ENCODE results near the gene EFR3B. TPM values are rescaled to one million over a fixed set of nuclear protein-coding genes. Genes with fewer than 3 reads are reported as not detected.

EFR3B gene
- total RNA-seq, 1 donor from 2014 or later: 0.30 TPM

- no peak for ATAC-seq
- no peak for DNase-seq (ENCODE audit: low spot score)
Measured at GRCh38 chr2:25068217-25068616, 26.3 kb downstream of the EFR3B start.

- no peak for ATAC-seq
- no peak for DNase-seq (ENCODE audit: low spot score)
Measured at GRCh38 chr2:25071966-25072365, 30.1 kb downstream of the EFR3B start.

- ATAC-seq: no peak
Measured at GRCh38 chr2:25072606-25073005, 30.7 kb downstream of the EFR3B start.

GRCh38 chr2:25073025-25073424 is 31.1 kb downstream of the EFR3B start:
- DNase-seq (ENCODE audit: low spot score) (no peak), ATAC-seq (no peak)

More at GRCh38 chr2:25072606-25073005, 30.7 kb downstream of the EFR3B start:
- DNase-seq (ENCODE audit: low spot score): no peak

- DNase-seq (ENCODE audit: low spot score) (no peak), ATAC-seq (no peak)
Measured at GRCh38 chr2:25073914-25074313, 32.0 kb downstream of the EFR3B start.

GRCh38 chr2:25074826-25075225 is 33.0 kb downstream of the EFR3B start:
- DNase-seq (ENCODE audit: low spot score) (no peak), ATAC-seq (no peak)

- DNase-seq (ENCODE audit: low spot score) (no peak), ATAC-seq (no peak)
Measured at GRCh38 chr2:25076749-25077148, 34.9 kb downstream of the EFR3B start.

- DNase-seq (ENCODE audit: low spot score) (no peak), ATAC-seq (no peak)
Measured at GRCh38 chr2:25077789-25078169, 35.9 kb downstream of the EFR3B start.

- ATAC-seq (peak; percentile 37), DNase-seq (ENCODE audit: low spot score) (no peak)
Measured at GRCh38 chr2:25078170-25079049, 36.5 kb downstream of the EFR3B start.

- DNase-seq (ENCODE audit: low spot score): no peak
- ATAC-seq: no peak
Measured at GRCh38 chr2:25079050-25079635, 37.3 kb downstream of the EFR3B start.

GRCh38 chr2:25081237-25081790 is 39.4 kb downstream of the EFR3B start:
- ATAC-seq: no peak
- DNase-seq (ENCODE audit: low spot score): no peak

- ATAC-seq (peak; percentile 48), DNase-seq (ENCODE audit: low spot score) (no peak)
Measured at GRCh38 chr2:25082002-25082622, 40.2 kb downstream of the EFR3B start.

- ATAC-seq (no peak), DNase-seq (ENCODE audit: low spot score) (no peak)
Measured at GRCh38 chr2:25085761-25086560, 44.1 kb downstream of the EFR3B start.

- DNase-seq (ENCODE audit: low spot score) (no peak), ATAC-seq (no peak)
Measured at GRCh38 chr2:25088817-25089516, 47.1 kb downstream of the EFR3B start.

- ATAC-seq (no peak), DNase-seq (ENCODE audit: low spot score) (no peak)
Measured at GRCh38 chr2:25089605-25090315, 47.9 kb downstream of the EFR3B start.

GRCh38 chr2:25090801-25091200 is 48.9 kb downstream of the EFR3B start:
- ATAC-seq (no peak), DNase-seq (ENCODE audit: low spot score) (no peak)

- DNase-seq (ENCODE audit: low spot score) (no peak), ATAC-seq (no peak)
Measured at GRCh38 chr2:25091265-25091664, 49.4 kb downstream of the EFR3B start.

- ATAC-seq (peak; percentile 21), DNase-seq (ENCODE audit: low spot score) (no peak)
Measured at GRCh38 chr2:25098056-25098455, 56.2 kb downstream of the EFR3B start.

GRCh38 chr2:25098670-25099486 is 57.0 kb downstream of the EFR3B start:
- ATAC-seq: peak; percentile 80
- DNase-seq (ENCODE audit: low spot score): no peak
